WTC11 (cell line): Measurements from ENCODE around the gene ADM5. TPM values are rescaled to one million over a fixed set of nuclear protein-coding genes. Genes with fewer than 3 reads are reported as not detected.

Experiments
- ATAC-seq: fragments of 200-7000 bp; cut with Tn5 transposase; 2 replicates; pipeline ENCODE4 v1.10.0; 2021; ENCODE audit warnings: mild to moderate bottlenecking, moderate library complexity
- CTCF ChIA-PET: fragments of 300-600 bp; sonication (Branson Sonifier 250); formaldehyde crosslinking; loops from one replicate; lab custom pipeline; 2021; ENCODE audit warnings: antibody characterized with exemption; lab: Charles Lee
- POLR2A ChIA-PET: fragments of 350-600 bp; sonication (Branson Sonifier 250); formaldehyde crosslinking; loops from one replicate; lab custom pipeline; 2021; ENCODE audit warnings: antibody characterized with exemption; lab: Charles Lee
- DNase-seq: peaks from one replicate; pipeline ENCODE4 v3.0.0; 2021; ENCODE audit warnings: low spot score
- H3K27ac Mint-ChIP-seq: 2 replicates; pipeline ENCODE4 v1.8.0; 2021; ENCODE audit warnings: mixed read lengths
- H3K27me3 Mint-ChIP-seq: 2 replicates; pipeline ENCODE4 v1.8.0; 2021; ENCODE audit warnings: low read depth, mild to moderate bottlenecking, moderate library complexity, mixed read lengths
- H3K36me3 Mint-ChIP-seq: 2 replicates; pipeline ENCODE4 v1.8.0; 2021; ENCODE audit warnings: mixed read lengths
- H3K4me1 Mint-ChIP-seq: 2 replicates; pipeline ENCODE4 v1.8.0; 2022; ENCODE audit warnings: mixed read lengths
- H3K4me3 Mint-ChIP-seq: 2 replicates; pipeline ENCODE4 v1.8.0; 2021; ENCODE audit warnings: mild to moderate bottlenecking, moderate library complexity, mixed read lengths
- H3K9me3 Mint-ChIP-seq: 2 replicates; pipeline ENCODE4 v1.8.0; 2021; ENCODE audit warnings: mixed read lengths
- NFYB ChIP-seq: sonication (generic); formaldehyde crosslinking; conservative IDR thresholded peaks from 2 replicates; pipeline ENCODE4 v1.8.0; 2022; ENCODE audit warnings: low read depth, missing genetic modification reagents
- NR1H2 ChIP-seq: sonication (generic); formaldehyde crosslinking; IDR thresholded peaks from 2 replicates; pipeline ENCODE4 v1.9.0; 2021; ENCODE audit warnings: mild to moderate bottlenecking, moderate library complexity, missing genetic modification reagents
- OVOL2 ChIP-seq: fragments of 250-450 bp; sonication (Bioruptor Pico); IDR thresholded peaks from 2 replicates; pipeline ENCODE4 v1.9.0; 2021; ENCODE audit warnings: mild to moderate bottlenecking, borderline replicate concordance
- TP53 ChIP-seq: sonication (generic); formaldehyde crosslinking; IDR thresholded peaks from 2 replicates; pipeline ENCODE4 v1.8.1; 2023; ENCODE audit warnings: mild to moderate bottlenecking, missing genetic modification reagents
- ZBTB21 ChIP-seq: sonication (generic); formaldehyde crosslinking; IDR thresholded peaks from 2 replicates; pipeline ENCODE4 v1.8.1; 2023; ENCODE audit warnings: mild to moderate bottlenecking, missing genetic modification reagents, borderline replicate concordance
- total RNA-seq: library from RNA; stranded (reverse); gene quantifications from 3 replicates; pipeline ENCODE4 v1.2.3, GENCODE V29; 2021
- TF ChIP-seq, protein P1 (sequence below): sonication (generic); formaldehyde crosslinking; IDR thresholded peaks from 2 replicates; pipeline ENCODE4 v1.8.0; 2023; ENCODE audit warnings: missing genetic modification reagents
- TF ChIP-seq, protein P2 (sequence below): sonication (generic); formaldehyde crosslinking; IDR thresholded peaks from 2 replicates; pipeline ENCODE4 v1.8.1; 2023; ENCODE audit warnings: mild to moderate bottlenecking, moderate library complexity, missing genetic modification reagents
- TF ChIP-seq, protein P3 (sequence below): sonication (generic); formaldehyde crosslinking; IDR thresholded peaks from 2 replicates; pipeline ENCODE4 v1.8.0; 2022; ENCODE audit warnings: missing genetic modification reagents
- TF ChIP-seq, protein P4 (sequence below): sonication (generic); formaldehyde crosslinking; IDR thresholded peaks from 2 replicates; pipeline ENCODE4 v1.8.1; 2022; ENCODE audit warnings: mild to moderate bottlenecking, moderate library complexity, missing genetic modification reagents
- TF ChIP-seq, protein P5 (sequence below): sonication (generic); formaldehyde crosslinking; IDR thresholded peaks from 2 replicates; pipeline ENCODE4 v1.8.1; 2023; ENCODE audit warnings: mild to moderate bottlenecking, missing genetic modification reagents, moderate library complexity
- TF ChIP-seq, protein P6 (sequence below): sonication (generic); formaldehyde crosslinking; IDR thresholded peaks from 2 replicates; pipeline ENCODE4 v1.8.0; 2022; ENCODE audit warnings: mild to moderate bottlenecking, missing genetic modification reagents

The ADM5 gene
- total RNA-seq, 1 experiment from 2014 or later: 6.7 TPM

DNA sequence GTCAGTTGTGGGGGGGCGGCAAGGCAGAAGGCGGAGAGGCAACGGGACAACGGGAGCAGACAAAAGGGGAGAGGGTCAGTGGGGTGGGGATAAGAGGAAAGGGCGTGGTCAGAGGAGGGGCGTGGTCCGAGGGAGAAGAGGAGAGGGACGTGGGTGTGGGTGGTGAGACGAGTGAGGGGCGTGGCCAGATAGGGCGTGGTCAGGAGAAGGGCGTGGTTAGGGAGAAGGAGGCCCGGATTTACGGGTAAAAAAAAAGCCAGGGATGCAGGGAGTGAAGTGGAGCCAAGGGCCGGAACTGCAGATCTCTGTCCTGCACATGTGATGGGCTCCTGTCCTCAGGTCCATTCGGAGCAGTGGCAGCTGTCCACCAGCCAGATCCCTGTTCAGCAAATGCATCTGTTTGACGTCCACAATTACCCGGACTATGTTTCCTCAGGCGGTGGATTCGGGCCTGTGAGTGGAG is 23.0 kb downstream of the ADM5 start:
- H3K27ac Mint-ChIP-seq: no peak overlapping the region

DNA sequence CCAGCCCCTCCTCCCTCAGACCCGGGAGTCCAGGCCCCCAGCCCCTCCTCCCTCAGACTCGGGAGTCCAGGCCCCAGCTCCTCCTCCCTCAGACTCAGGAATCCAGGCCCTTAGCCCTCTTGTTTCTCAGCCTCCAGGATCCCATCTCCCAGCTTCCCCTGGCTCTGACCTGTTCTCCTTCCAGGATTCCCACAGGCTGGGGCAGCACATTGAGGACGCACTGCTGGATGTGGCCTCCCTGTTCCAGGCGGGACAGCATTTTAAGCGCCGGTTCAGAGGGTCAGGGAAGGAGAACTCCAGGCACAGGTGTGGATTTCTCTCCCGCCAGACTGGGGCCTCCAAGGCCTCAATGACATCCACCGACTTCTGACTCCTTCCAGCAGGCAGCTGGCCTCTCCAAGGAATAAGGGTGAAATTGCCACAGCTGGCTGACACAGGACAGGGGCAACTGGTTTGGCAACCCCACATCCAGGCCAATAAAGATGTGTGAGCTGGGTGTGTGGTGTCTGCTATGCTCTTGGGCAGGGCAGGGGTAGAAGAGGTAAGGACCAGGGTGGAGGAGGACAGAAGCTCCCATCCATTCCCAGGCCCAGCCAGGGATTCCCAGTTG is 23.9 kb downstream of the ADM5 start:
- Mint-ChIP-seq H3K27me3 (no peaks in the 10 kb centered on the region; the same call in 1 of the 2 replicates), H3K4me1 (0 out of 2 replicates have a peak, but pooled peaks cover 4% of the 10 kb centered on the region), H3K36me3 (peaks cover 42% of the 10 kb centered on the region), H3K9me3 (peaks cover 6% of the 10 kb centered on the region; the same call in 1 of the 2 replicates), H3K27ac (no peak overlapping the region), H3K4me3 (no peak overlapping the region)
- TF ChIP-seq, protein P1, sequence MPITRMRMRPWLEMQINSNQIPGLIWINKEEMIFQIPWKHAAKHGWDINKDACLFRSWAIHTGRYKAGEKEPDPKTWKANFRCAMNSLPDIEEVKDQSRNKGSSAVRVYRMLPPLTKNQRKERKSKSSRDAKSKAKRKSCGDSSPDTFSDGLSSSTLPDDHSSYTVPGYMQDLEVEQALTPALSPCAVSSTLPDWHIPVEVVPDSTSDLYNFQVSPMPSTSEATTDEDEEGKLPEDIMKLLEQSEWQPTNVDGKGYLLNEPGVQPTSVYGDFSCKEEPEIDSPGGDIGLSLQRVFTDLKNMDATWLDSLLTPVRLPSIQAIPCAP (CRISPR knock-in tag): no peak
- TF ChIP-seq, protein P2, sequence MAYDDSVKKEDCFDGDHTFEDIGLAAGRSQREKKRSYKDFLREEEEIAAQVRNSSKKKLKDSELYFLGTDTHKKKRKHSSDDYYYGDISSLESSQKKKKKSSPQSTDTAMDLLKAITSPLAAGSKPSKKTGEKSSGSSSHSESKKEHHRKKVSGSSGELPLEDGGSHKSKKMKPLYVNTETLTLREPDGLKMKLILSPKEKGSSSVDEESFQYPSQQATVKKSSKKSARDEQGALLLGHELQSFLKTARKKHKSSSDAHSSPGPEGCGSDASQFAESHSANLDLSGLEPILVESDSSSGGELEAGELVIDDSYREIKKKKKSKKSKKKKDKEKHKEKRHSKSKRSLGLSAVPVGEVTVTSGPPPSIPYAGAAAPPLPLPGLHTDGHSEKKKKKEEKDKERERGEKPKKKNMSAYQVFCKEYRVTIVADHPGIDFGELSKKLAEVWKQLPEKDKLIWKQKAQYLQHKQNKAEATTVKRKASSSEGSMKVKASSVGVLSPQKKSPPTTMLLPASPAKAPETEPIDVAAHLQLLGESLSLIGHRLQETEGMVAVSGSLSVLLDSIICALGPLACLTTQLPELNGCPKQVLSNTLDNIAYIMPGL (CRISPR knock-in tag): no peak
- TF ChIP-seq ZBTB21 (CRISPR knock-in tag) (no peak), TP53 (CRISPR knock-in tag) (no peak), NR1H2 (CRISPR knock-in tag) (0 out of 2 replicates have a peak, but pooled peaks have one; percentile 15), NFYB (no peak), OVOL2 (CRISPR knock-in tag) (no peak)
- TF ChIP-seq, protein P3, sequence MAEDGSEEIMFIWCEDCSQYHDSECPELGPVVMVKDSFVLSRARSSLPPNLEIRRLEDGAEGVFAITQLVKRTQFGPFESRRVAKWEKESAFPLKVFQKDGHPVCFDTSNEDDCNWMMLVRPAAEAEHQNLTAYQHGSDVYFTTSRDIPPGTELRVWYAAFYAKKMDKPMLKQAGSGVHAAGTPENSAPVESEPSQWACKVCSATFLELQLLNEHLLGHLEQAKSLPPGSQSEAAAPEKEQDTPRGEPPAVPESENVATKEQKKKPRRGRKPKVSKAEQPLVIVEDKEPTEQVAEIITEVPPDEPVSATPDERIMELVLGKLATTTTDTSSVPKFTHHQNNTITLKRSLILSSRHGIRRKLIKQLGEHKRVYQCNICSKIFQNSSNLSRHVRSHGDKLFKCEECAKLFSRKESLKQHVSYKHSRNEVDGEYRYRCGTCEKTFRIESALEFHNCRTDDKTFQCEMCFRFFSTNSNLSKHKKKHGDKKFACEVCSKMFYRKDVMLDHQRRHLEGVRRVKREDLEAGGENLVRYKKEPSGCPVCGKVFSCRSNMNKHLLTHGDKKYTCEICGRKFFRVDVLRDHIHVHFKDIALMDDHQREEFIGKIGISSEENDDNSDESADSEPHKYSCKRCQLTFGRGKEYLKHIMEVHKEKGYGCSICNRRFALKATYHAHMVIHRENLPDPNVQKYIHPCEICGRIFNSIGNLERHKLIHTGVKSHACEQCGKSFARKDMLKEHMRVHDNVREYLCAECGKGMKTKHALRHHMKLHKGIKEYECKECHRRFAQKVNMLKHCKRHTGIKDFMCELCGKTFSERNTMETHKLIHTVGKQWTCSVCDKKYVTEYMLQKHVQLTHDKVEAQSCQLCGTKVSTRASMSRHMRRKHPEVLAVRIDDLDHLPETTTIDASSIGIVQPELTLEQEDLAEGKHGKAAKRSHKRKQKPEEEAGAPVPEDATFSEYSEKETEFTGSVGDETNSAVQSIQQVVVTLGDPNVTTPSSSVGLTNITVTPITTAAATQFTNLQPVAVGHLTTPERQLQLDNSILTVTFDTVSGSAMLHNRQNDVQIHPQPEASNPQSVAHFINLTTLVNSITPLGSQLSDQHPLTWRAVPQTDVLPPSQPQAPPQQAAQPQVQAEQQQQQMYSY (CRISPR knock-in tag): 0 out of 2 replicates have a peak, but pooled peaks have one; percentile 37
- TF ChIP-seq, protein P4, sequence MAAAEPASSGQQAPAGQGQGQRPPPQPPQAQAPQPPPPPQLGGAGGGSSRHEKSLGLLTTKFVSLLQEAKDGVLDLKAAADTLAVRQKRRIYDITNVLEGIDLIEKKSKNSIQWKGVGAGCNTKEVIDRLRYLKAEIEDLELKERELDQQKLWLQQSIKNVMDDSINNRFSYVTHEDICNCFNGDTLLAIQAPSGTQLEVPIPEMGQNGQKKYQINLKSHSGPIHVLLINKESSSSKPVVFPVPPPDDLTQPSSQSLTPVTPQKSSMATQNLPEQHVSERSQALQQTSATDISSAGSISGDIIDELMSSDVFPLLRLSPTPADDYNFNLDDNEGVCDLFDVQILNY: no peak
- TF ChIP-seq, protein P5, sequence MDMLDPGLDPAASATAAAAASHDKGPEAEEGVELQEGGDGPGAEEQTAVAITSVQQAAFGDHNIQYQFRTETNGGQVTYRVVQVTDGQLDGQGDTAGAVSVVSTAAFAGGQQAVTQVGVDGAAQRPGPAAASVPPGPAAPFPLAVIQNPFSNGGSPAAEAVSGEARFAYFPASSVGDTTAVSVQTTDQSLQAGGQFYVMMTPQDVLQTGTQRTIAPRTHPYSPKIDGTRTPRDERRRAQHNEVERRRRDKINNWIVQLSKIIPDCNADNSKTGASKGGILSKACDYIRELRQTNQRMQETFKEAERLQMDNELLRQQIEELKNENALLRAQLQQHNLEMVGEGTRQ (CRISPR knock-in tag): no peak
- DNase-seq (no peak), ATAC-seq (no peak)
- ChIA-PET POLR2A (interaction anchor here (0.7 kb wide), 1 partner anchor 976 kb away, joined by 4 read pairs; no protein-coding TSS in a partner anchor), CTCF (interaction anchor here (1.9 kb wide), 1 partner anchor 38 kb away, joined by 8 read pairs; no protein-coding TSS in a partner anchor)

More for the DNA sequence above, 23.0 kb downstream of the ADM5 start:
- Mint-ChIP-seq H3K4me1 (0 out of 2 replicates have a peak, but pooled peaks cover 4% of the 10 kb centered on the region), H3K27me3 (no peaks in the 10 kb centered on the region; the same call in 1 of the 2 replicates), H3K9me3 (peaks cover 6% of the 10 kb centered on the region; the same call in 1 of the 2 replicates), H3K36me3 (peaks cover 43% of the 10 kb centered on the region), H3K4me3 (no peak overlapping the region; the same call in 1 of the 2 replicates)
- TF ChIP-seq, protein P3 (CRISPR knock-in tag): peak; percentile 89
- TF ChIP-seq, protein P6, sequence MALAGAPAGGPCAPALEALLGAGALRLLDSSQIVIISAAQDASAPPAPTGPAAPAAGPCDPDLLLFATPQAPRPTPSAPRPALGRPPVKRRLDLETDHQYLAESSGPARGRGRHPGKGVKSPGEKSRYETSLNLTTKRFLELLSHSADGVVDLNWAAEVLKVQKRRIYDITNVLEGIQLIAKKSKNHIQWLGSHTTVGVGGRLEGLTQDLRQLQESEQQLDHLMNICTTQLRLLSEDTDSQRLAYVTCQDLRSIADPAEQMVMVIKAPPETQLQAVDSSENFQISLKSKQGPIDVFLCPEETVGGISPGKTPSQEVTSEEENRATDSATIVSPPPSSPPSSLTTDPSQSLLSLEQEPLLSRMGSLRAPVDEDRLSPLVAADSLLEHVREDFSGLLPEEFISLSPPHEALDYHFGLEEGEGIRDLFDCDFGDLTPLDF (CRISPR knock-in tag): no peak
- DNase-seq: peak; percentile 93
- ATAC-seq: peak; percentile 98
- CTCF ChIA-PET: no interaction called here
- POLR2A ChIA-PET: no interaction called here
